Caco-2 (cell line): Measurements from ENCODE around the gene MSMB. TPM values are rescaled to one million over a fixed set of nuclear protein-coding genes. Genes with fewer than 3 reads are reported as not detected.
A peak's percentile ranks its signal among the peaks of the same experiment; 100 is the strongest.
"Not testable (repeated sequence)": the region's sequence is repeated elsewhere in the genome, so short reads cannot be mapped to it uniquely, and the experiment has no call there.

Experiments used
- Bru-seq: library from RNA; stranded (reverse); fragments of 400-500 nt; gene quantifications from one replicate; lab custom pipeline; 2021; lab: Mats Ljungman, UMichigan
- BruChase-seq, 2 experiments: library from RNA; stranded (reverse); fragments of 400-500 nt; gene quantifications; one replicate each; lab custom pipeline; 2021; lab: Mats Ljungman, UMichigan
- BruUV-seq: library from RNA; stranded (reverse); fragments of 400-500 nt; replicated peaks from 2 replicates; lab custom pipeline; 2021; lab: Mats Ljungman, UMichigan
- CTCF ChIA-PET: fragments of 300-600 bp; sonication (Branson Sonifier 250); formaldehyde crosslinking; loops from one replicate; lab custom pipeline; 2022; ENCODE audit warnings: antibody characterized with exemption; lab: Charles Lee
- POLR2A ChIA-PET: fragments of 300-600 bp; sonication (Branson Sonifier 250); formaldehyde crosslinking; loops from one replicate; lab custom pipeline; 2022; ENCODE audit warnings: antibody characterized with exemption; lab: Charles Lee
- DNase-seq, 2 experiments: peaks; one replicate each; pipeline versions ENCODE4 v3.0.0 to v3.0.0-alpha.2; 2020 to 2022
- H3K27me3 ChIP-seq: replicated peaks from 2 replicates; pipeline ENCODE4 v1.6.0; 2011; ENCODE audit warnings: low read length; ENCODE audit not compliant: control insufficient read depth, insufficient read depth
- H3K36me3 ChIP-seq: 2 replicates; pipeline ENCODE4 v1.5.1; 2011; ENCODE audit warnings: low read length; ENCODE audit not compliant: control insufficient read depth, insufficient read depth
- H3K4me1 ChIP-seq: fragments of 250-450 bp; sonication (Bioruptor Pico); 2 replicates; pipeline ENCODE4 v1.5.1; 2020; ENCODE audit warnings: mild to moderate bottlenecking
- H3K4me3 ChIP-seq: 2 replicates; pipeline ENCODE4 v1.5.1; 2011; ENCODE audit warnings: low read depth, mild to moderate bottlenecking, control low read depth, low read length
- H3K9me3 ChIP-seq: fragments of 250-450 bp; sonication (Bioruptor Pico); 2 replicates; pipeline ENCODE4 v1.5.1; 2020; ENCODE audit warnings: mild to moderate bottlenecking, moderate library complexity
- H3K27ac Mint-ChIP-seq: one replicate; pipeline ENCODE4 v1.8.0; 2022; ENCODE audit warnings: mixed read lengths; ENCODE audit not compliant: unreplicated experiment
- H3K27me3 Mint-ChIP-seq: one replicate; pipeline ENCODE4 v1.8.0; 2022; ENCODE audit warnings: mixed read lengths; ENCODE audit not compliant: insufficient read depth, unreplicated experiment
- H3K36me3 Mint-ChIP-seq: one replicate; pipeline ENCODE4 v1.8.0; 2022; ENCODE audit warnings: mild to moderate bottlenecking, mixed read lengths; ENCODE audit not compliant: insufficient read depth, unreplicated experiment
- H3K4me1 Mint-ChIP-seq: one replicate; pipeline ENCODE4 v1.8.0; 2022; ENCODE audit warnings: low read depth, mixed read lengths; ENCODE audit not compliant: unreplicated experiment
- H3K4me3 Mint-ChIP-seq: one replicate; pipeline ENCODE4 v1.8.0; 2022; ENCODE audit warnings: mild to moderate bottlenecking, moderate library complexity, mixed read lengths; ENCODE audit not compliant: unreplicated experiment
- H3K9me3 Mint-ChIP-seq: one replicate; pipeline ENCODE4 v1.8.0; 2022; ENCODE audit warnings: mixed read lengths; ENCODE audit not compliant: unreplicated experiment
- intact Hi-C: fragments of 100-400 bp; cut with micrococcal nuclease; formaldehyde crosslinking; loops from one replicate; pipeline ENCODE4 v1.10.0; 2022; ENCODE audit not compliant: unreplicated experiment
- long read RNA-seq: library from polyadenylated mRNA; stranded (forward); transcript quantifications from one replicate; pipeline ENCODE4 v2.0.0, GENCODE V29; 2022
- total RNA-seq: library from RNA; stranded (reverse); gene quantifications from 2 replicates; pipeline ENCODE4 v1.2.3, GENCODE V29; 2022
- TF ChIP-seq, protein P1 (sequence below), 2 experiments: fragments of 200-600 bp in 1 of 2; IDR thresholded peaks; 1 replicate in 1 of 2; 2 replicates in 1 of 2; pipeline versions ENCODE4 v1.5.1 to v1.8.0; 2011 to 2022; ENCODE audit warnings: antibody characterized with exemption in 1 of 2, control low read depth in 1 of 2, inconsistent platforms in 1 of 2, low read depth in 1 of 2, low read length in 1 of 2, mild to moderate bottlenecking in 1 of 2, moderate library complexity in 1 of 2; ENCODE audit not compliant: insufficient read depth in 1 of 2, severe bottlenecking in 1 of 2, unreplicated experiment in 1 of 2

MSMB gene, protein sequence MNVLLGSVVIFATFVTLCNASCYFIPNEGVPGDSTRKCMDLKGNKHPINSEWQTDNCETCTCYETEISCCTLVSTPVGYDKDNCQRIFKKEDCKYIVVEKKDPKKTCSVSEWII
- total RNA-seq, result 0.84 and 4.0 TPM in 2 replicates
- Bru-seq, nascent RNA, result percentile 25 among the genes with signal in this experiment
- BruChase-seq, experiment 1, labeled RNA remaining after a 2-hour chase, result percentile 19 among the genes with signal in this experiment
- percentile 24 among the genes with signal in this experiment for BruChase-seq, experiment 2, labeled RNA remaining after a 6-hour chase
- long read RNA-seq, partial matches to known transcripts, result 1 of 3 reads
- long read RNA-seq, other reads (novel, unspliced or antisense), result 0 of 3 reads

DNA sequence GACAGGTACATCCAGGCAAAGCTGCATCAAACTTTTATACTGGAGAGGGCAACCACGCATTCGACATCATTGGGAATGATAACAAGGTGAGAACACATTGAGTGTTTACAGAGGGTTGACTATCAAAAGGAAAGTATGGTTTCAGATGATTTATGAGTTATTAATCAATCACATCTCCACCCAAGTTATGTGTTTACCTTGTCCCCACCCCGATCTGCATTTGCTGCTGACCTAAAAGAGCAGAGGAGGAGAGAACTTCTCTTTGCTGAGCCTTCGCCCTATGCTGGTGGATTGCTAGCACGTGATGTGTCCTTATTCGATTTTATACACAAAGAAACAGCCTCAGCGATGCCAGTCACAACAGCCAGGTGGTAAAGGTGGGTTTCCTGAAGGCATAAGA, at the start of gene MSMB:
TSS of gene MSMB (minus strand) at position 9 of the 400 bp plus-strand sequence. CDS start 32 bp downstream, outside the sequence.
- CTCF ChIA-PET, result no interaction called here
- no peaks in the 10 kb centered on the region for H3K27me3 ChIP-seq
- intact Hi-C loops, result no loop called here
- no TSS peak for BruUV-seq
- H3K4me3 ChIP-seq, result no peak within 1 kb of the TSS
- POLR2A ChIA-PET, result no interaction called here
- no peak within 1 kb of the TSS for H3K27ac Mint-ChIP-seq
- no peak for DNase-seq
- H3K4me3 Mint-ChIP-seq, result no peak within 1 kb of the TSS
- H3K4me1 Mint-ChIP-seq, result peaks cover 7% of the 10 kb centered on the region
- H3K9me3 ChIP-seq, result no peaks in the 10 kb centered on the region
- H3K27me3 Mint-ChIP-seq, result no peaks in the 10 kb centered on the region
- H3K36me3 Mint-ChIP-seq, result no peaks in the 10 kb centered on the region
- TF ChIP-seq, protein P1, sequence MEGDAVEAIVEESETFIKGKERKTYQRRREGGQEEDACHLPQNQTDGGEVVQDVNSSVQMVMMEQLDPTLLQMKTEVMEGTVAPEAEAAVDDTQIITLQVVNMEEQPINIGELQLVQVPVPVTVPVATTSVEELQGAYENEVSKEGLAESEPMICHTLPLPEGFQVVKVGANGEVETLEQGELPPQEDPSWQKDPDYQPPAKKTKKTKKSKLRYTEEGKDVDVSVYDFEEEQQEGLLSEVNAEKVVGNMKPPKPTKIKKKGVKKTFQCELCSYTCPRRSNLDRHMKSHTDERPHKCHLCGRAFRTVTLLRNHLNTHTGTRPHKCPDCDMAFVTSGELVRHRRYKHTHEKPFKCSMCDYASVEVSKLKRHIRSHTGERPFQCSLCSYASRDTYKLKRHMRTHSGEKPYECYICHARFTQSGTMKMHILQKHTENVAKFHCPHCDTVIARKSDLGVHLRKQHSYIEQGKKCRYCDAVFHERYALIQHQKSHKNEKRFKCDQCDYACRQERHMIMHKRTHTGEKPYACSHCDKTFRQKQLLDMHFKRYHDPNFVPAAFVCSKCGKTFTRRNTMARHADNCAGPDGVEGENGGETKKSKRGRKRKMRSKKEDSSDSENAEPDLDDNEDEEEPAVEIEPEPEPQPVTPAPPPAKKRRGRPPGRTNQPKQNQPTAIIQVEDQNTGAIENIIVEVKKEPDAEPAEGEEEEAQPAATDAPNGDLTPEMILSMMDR (IDR thresholded peaks at IDR 0.05; ENCODE audit: insufficient read depth in 1 of 2, low read depth in 1 of 2, low read length in 1 of 2, severe bottlenecking in 1 of 2, unreplicated experiment in 1 of 2), result no peak
- H3K9me3 Mint-ChIP-seq, result no peaks in the 10 kb centered on the region
- peaks cover 6% of the 10 kb centered on the region for H3K4me1 ChIP-seq
- no peaks in the 10 kb centered on the region for H3K36me3 ChIP-seq

DNA sequence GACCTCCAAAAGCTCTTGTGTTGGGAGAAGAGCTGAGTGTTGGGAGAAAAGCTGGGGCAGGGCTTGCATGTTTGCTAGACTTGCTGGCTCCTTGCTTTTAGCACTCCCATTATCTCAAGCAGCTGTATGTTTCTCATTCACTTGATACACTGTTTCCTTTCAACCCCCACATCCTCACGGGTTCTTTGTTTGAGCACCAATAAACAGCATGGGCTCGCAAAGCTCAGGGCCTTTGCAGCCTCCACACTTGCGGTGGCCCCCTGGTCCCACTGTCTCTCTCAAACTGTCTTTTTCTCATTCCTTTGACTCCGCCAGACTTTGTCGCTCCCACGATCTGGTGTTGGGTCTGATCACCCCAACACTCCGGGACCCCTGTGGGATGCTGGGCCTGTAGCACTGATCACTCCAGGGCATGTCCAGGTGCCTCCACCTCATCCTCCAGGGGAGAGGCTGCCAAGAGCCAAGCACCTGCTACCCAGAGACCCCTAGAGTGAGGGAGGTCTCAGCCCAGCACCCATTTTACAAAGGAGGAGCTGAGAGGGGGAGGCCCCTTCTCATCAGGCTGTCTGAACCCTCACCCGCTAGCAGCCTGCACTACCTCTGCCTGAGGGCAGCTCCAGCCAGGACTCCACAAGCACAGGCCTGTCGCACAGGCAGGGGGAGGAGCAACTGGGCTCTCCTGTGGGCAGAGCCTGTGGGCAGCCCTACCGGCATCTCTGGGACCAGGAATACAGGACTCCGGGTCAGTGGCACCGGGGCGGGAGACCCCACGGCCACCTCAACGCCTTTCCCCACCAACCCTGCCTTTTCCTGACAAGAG, 49.1 kb upstream of the MSMB start:
- Histone ChIP-seq H3K9me3 (no peaks in the 10 kb centered on the region), H3K4me3 (no peak overlapping the region), H3K27me3 (no peaks in the 10 kb centered on the region), H3K4me1 (peaks cover 7% of the 10 kb centered on the region), H3K36me3 (no peaks in the 10 kb centered on the region)
- no peaks in the 10 kb centered on the region for H3K36me3 Mint-ChIP-seq
- ChIA-PET POLR2A (no interaction called here), CTCF (interaction anchor here (0.6 to 1.1 kb wide), 2 partner anchors 15 to 24 kb away, joined by 3 to 4 read pairs; no protein-coding TSS in a partner anchor)
- no peak overlapping the region for H3K4me3 Mint-ChIP-seq
- no peaks in the 10 kb centered on the region for H3K9me3 Mint-ChIP-seq
- no peak for DNase-seq
- TF ChIP-seq, protein P1 (IDR thresholded peaks at IDR 0.05; ENCODE audit: insufficient read depth in 1 of 2, low read depth in 1 of 2, low read length in 1 of 2, severe bottlenecking in 1 of 2, unreplicated experiment in 1 of 2), result no peak
- peaks cover 11% of the 10 kb centered on the region for H3K4me1 Mint-ChIP-seq
- BruUV-seq, result no TSS peak
- no peaks in the 10 kb centered on the region for H3K27me3 Mint-ChIP-seq
- no peak overlapping the region for H3K27ac Mint-ChIP-seq
- intact Hi-C loops, result no loop called here

DNA sequence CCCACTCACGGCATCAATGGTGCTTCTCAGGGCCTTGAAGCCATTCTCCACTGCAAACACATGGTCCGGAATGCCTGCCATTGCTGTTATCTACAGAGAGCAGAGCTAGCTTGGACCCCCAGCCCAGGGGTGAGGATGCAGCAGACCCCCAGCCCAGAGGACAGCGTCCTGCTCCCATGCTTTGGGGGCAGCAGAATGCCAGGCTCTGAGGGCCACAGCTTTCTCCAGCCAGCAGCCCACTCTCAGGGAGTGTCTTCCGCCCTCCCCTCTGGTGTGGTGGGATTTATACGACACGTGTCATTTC, 48.1 kb upstream of the MSMB start:
- H3K4me3 Mint-ChIP-seq, result no peak overlapping the region
- POLR2A ChIA-PET, result no interaction called here
- H3K4me1 ChIP-seq, result peaks cover 5% of the 10 kb centered on the region; the same call in 1 of the 2 replicates

DNA sequence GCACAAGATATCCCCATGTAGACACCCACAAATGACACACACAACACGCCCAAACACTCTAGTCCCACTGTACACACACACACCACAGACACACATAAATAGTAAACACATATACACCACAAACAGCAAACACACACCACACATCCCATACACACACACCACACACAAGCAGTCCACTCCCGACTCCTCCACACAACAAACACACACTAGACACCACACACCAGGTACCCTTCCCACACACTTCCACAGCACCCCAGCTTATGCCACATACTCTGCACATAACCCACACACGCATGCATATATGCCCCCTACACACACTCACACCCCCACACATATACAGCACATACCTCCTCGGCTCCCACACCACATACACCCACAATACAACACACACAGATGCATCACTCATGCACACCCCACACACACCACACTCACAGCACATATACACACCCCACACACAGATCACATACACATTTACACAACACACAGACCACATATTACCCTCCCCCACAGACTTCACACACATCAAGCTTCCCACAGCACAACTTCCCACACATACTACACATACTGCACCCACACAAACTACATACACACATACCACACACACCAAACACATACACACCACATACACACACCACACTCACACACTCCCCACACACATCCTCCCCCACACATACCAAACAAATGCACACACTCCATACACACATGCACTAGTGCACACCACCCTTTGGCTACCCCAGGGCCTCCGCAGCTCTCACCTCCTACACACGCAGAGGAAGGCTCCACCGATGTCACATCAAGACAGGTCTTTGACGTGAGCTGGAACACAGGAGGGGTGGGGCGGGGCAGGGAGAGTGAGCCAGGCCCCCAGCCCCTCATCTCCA, 47.5 kb upstream of the MSMB start:
- POLR2A ChIA-PET, H3K4me1 ChIP-seq, H3K9me3 Mint-ChIP-seq, intact Hi-C loops, H3K9me3 ChIP-seq, H3K4me3 Mint-ChIP-seq, H3K27ac Mint-ChIP-seq, H3K36me3 Mint-ChIP-seq, H3K4me1 Mint-ChIP-seq, CTCF ChIA-PET, H3K27me3 Mint-ChIP-seq, BruUV-seq, H3K4me3 ChIP-seq, H3K36me3 ChIP-seq, H3K27me3 ChIP-seq, DNase-seq: not testable (repeated sequence)

More for the DNA sequence above, 48.1 kb upstream of the MSMB start:
- TF ChIP-seq, protein P1 (IDR thresholded peaks at IDR 0.05; ENCODE audit: insufficient read depth in 1 of 2, low read depth in 1 of 2, low read length in 1 of 2, severe bottlenecking in 1 of 2, unreplicated experiment in 1 of 2), result no peak
- H3K36me3 ChIP-seq, result no peaks in the 10 kb centered on the region
- BruUV-seq, result no TSS peak
- intact Hi-C loops, result no loop called here
- no peaks in the 10 kb centered on the region for H3K27me3 ChIP-seq
- H3K27me3 Mint-ChIP-seq, result no peaks in the 10 kb centered on the region
- no peak for DNase-seq
- H3K4me3 ChIP-seq, result no peak overlapping the region
- peaks cover 8% of the 10 kb centered on the region for H3K4me1 Mint-ChIP-seq
- CTCF ChIA-PET, result no interaction called here
- H3K36me3 Mint-ChIP-seq, result no peaks in the 10 kb centered on the region
- H3K9me3 ChIP-seq, result no peaks in the 10 kb centered on the region
- H3K27ac Mint-ChIP-seq, result no peak overlapping the region
- no peaks in the 10 kb centered on the region for H3K9me3 Mint-ChIP-seq
